T-helper 2 cell treated with Interferon-gamma antibody and Interleukin-4, amounts not matched to agents 5 μg/mL and 100 μg/mL, for 36 hours (primary cell): Measurements from ENCODE around the gene TRAF6.

ENCODE experiments used
- DNase-seq: peaks from one replicate; pipeline ENCODE4 v3.0.0; 2021; ENCODE audit warnings: low spot score
- H3K27ac Mint-ChIP-seq: one replicate; pipeline ENCODE4 v1.8.0; 2021; ENCODE audit warnings: mild to moderate bottlenecking, mixed read lengths
- H3K27me3 Mint-ChIP-seq: one replicate; pipeline ENCODE4 v1.8.0; 2021; ENCODE audit warnings: low read depth, mixed read lengths
- H3K36me3 Mint-ChIP-seq: one replicate; pipeline ENCODE4 v1.8.0; 2021; ENCODE audit warnings: low read depth, mixed read lengths
- H3K4me1 Mint-ChIP-seq: one replicate; pipeline ENCODE4 v1.8.0; 2021; ENCODE audit warnings: low read depth, mixed read lengths
- H3K4me3 Mint-ChIP-seq: one replicate; pipeline ENCODE4 v1.8.0; 2022; ENCODE audit warnings: mild to moderate bottlenecking, moderate library complexity, mixed read lengths
- H3K9me3 Mint-ChIP-seq: one replicate; pipeline ENCODE4 v1.8.0; 2021; ENCODE audit warnings: mixed read lengths

The TRAF6 gene

DNA sequence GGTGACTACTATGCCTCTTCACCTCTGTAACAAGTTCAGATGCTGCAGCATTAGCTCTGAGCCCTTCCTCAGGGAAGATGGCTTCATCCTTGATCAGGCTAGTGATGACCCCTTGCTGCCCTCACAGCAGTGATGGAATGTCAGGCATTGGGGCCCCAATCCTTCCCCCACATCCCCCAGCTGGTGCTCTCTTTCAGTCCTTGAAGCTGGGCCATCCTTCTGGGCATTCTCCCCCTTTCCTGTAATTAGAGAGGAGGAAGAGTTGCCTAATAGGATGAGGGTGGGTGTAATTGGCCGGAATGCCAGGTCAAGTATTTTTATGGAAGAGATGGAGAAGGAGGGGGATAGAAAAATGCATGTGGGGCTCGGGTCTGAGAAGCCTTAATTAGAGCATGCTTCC is 62.6 kb downstream of the TRAF6 start:
- Mint-ChIP-seq H3K4me3 (no peak overlapping the region), H3K4me1 (peaks cover 28% of the 10 kb centered on the region), H3K27ac (no peak overlapping the region), H3K36me3 (peaks cover 5% of the 10 kb centered on the region), H3K27me3 (peaks cover 17% of the 10 kb centered on the region), H3K9me3 (no peaks in the 10 kb centered on the region)
- DNase-seq, result no peak

- peaks cover 17% of the 10 kb centered on the region for H3K4me1 Mint-ChIP-seq
- peaks cover 17% of the 10 kb centered on the region for H3K27me3 Mint-ChIP-seq
- H3K36me3 Mint-ChIP-seq, result peaks cover 7% of the 10 kb centered on the region
- H3K4me3 Mint-ChIP-seq, result no peak overlapping the region
- no peak for DNase-seq
- H3K9me3 Mint-ChIP-seq, result no peaks in the 10 kb centered on the region
- H3K27ac Mint-ChIP-seq, result no peak overlapping the region
Observed at GRCh38 chr11:36446135-36446534, 63.9 kb downstream of the TRAF6 start.

DNA sequence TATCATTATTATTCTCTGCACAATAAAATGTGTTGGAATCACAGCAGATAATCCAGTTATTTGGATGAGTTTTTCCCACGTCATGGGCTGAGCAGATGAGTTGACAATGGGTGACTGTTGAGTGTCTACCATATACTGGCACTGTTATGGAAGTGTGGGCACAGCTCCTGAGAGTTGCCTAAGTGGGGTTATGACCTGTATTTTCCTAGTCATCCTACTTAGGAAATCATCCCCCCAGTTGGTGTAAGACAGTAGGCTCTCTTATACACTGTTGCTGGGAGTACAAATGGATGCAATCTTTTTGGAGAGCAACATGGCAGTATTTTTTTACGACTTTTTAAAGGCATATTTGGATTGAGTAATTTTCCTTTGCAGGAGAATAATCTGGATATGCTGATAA is 66.4 kb downstream of the TRAF6 start:
- H3K4me1 Mint-ChIP-seq, result peaks cover 2% of the 10 kb centered on the region
- peaks cover 14% of the 10 kb centered on the region for H3K27me3 Mint-ChIP-seq
- peaks cover 6% of the 10 kb centered on the region for H3K36me3 Mint-ChIP-seq
- H3K27ac Mint-ChIP-seq, result no peak overlapping the region
- peaks cover 3% of the 10 kb centered on the region for H3K9me3 Mint-ChIP-seq
- H3K4me3 Mint-ChIP-seq, result no peak overlapping the region
- no peak for DNase-seq

- Mint-ChIP-seq H3K9me3 (peaks cover 3% of the 10 kb centered on the region), H3K36me3 (peaks cover 6% of the 10 kb centered on the region), H3K27ac (no peak overlapping the region), H3K27me3 (peaks cover 16% of the 10 kb centered on the region), H3K4me3 (no peak overlapping the region), H3K4me1 (peaks cover 2% of the 10 kb centered on the region)
- DNase-seq, result peak; percentile 34
Observed at GRCh38 chr11:36441610-36442208, 68.4 kb downstream of the TRAF6 start.

- H3K27me3 Mint-ChIP-seq, result peaks cover 7% of the 10 kb centered on the region
- H3K36me3 Mint-ChIP-seq, result peaks cover 6% of the 10 kb centered on the region
- H3K9me3 Mint-ChIP-seq, result peaks cover 3% of the 10 kb centered on the region
- no peak overlapping the region for H3K27ac Mint-ChIP-seq
- no peak overlapping the region for H3K4me3 Mint-ChIP-seq
- peaks cover 2% of the 10 kb centered on the region for H3K4me1 Mint-ChIP-seq
- no peak for DNase-seq
Observed at GRCh38 chr11:36438126-36438525, 71.9 kb downstream of the TRAF6 start.

GRCh38 chr11:36437413-36437812 is 72.7 kb downstream of the TRAF6 start:
- DNase-seq, result no peak
- peaks cover 7% of the 10 kb centered on the region for H3K27me3 Mint-ChIP-seq
- peaks cover 3% of the 10 kb centered on the region for H3K9me3 Mint-ChIP-seq
- peaks cover 5% of the 10 kb centered on the region for H3K36me3 Mint-ChIP-seq
- no peak overlapping the region for H3K4me3 Mint-ChIP-seq
- peaks cover 2% of the 10 kb centered on the region for H3K4me1 Mint-ChIP-seq
- H3K27ac Mint-ChIP-seq, result no peak overlapping the region
